HEK293T (cell line): ENCODE results near the gene ARHGAP6.

Source experiments
- CTCF ChIA-PET: fragments of 350-600 bp; formaldehyde crosslinking; extraction: SDS; loops from one replicate; lab custom pipeline; 2021; ENCODE audit warnings: antibody characterized with exemption, inconsistent platforms; lab: Yijun Ruan, JAX
- POLR2A ChIA-PET: fragments of 350-600 bp; formaldehyde crosslinking; extraction: SDS; loops from one replicate; lab custom pipeline; 2020; ENCODE audit warnings: antibody characterized with exemption, inconsistent platforms; lab: Yijun Ruan, JAX
- DNase-seq: peaks from one replicate; pipeline ENCODE4 v3.0.0; 2012; ENCODE audit warnings: mixed read lengths; ENCODE audit errors: extremely low spot score
- ARNT ChIP-seq: fragments of 450-650 bp; IDR thresholded peaks from 2 replicates; pipeline ENCODE4 v1.6.1; 2017; ENCODE audit warnings: mild to moderate bottlenecking
- BHLHE40 ChIP-seq: fragments of 450-650 bp; IDR thresholded peaks from 2 replicates; pipeline ENCODE4 v1.6.1; 2016; ENCODE audit warnings: mild to moderate bottlenecking, moderate library complexity, borderline replicate concordance
- CTBP1 ChIP-seq: fragments of 450-650 bp; IDR thresholded peaks from 2 replicates; pipeline ENCODE4 v1.6.1; 2016; ENCODE audit warnings: borderline replicate concordance
- ELF4 ChIP-seq: fragments of 450-650 bp; IDR thresholded peaks from 2 replicates; pipeline ENCODE4 v1.6.1; 2017; ENCODE audit warnings: antibody characterized with exemption
- FOXA1 ChIP-seq: fragments of 450-650 bp; IDR thresholded peaks from 2 replicates; pipeline ENCODE4 v1.6.1; 2016; ENCODE audit warnings: mild to moderate bottlenecking
- FOXK2 ChIP-seq: fragments of 450-650 bp; IDR thresholded peaks from 2 replicates; pipeline ENCODE4 v1.6.1; 2016; ENCODE audit warnings: mild to moderate bottlenecking
- FOXM1 ChIP-seq: fragments of 450-650 bp; IDR thresholded peaks from 2 replicates; pipeline ENCODE4 v1.6.1; 2017; ENCODE audit warnings: mild to moderate bottlenecking, borderline replicate concordance
- HDGF ChIP-seq: fragments of 450-650 bp; IDR thresholded peaks from 2 replicates; pipeline ENCODE4 v1.6.1; 2017; ENCODE audit warnings: antibody characterized with exemption, borderline replicate concordance
- L3MBTL2 ChIP-seq: fragments of 450-650 bp; conservative IDR thresholded peaks from 2 replicates; pipeline ENCODE4 v1.6.1; 2016; ENCODE audit warnings: mild to moderate bottlenecking
- LEF1 ChIP-seq: fragments of 450-650 bp; IDR thresholded peaks from 2 replicates; pipeline ENCODE4 v1.6.1; 2017; ENCODE audit warnings: mild to moderate bottlenecking, borderline replicate concordance
- NFRKB ChIP-seq: fragments of 450-650 bp; IDR thresholded peaks from 2 replicates; pipeline ENCODE4 v1.6.1; 2016; ENCODE audit warnings: mild to moderate bottlenecking, moderate library complexity
- SP1 ChIP-seq: fragments of 450-650 bp; IDR thresholded peaks from 2 replicates; pipeline ENCODE4 v1.6.1; 2017
- SUZ12 ChIP-seq: fragments of 450-650 bp; IDR thresholded peaks from 2 replicates; pipeline ENCODE4 v1.6.1; 2016; ENCODE audit warnings: mild to moderate bottlenecking
- TARDBP ChIP-seq: fragments of 450-650 bp; IDR thresholded peaks from 2 replicates; pipeline ENCODE4 v1.6.1; 2016
- ZNF384 ChIP-seq: fragments of 450-650 bp; IDR thresholded peaks from 2 replicates; pipeline ENCODE4 v1.6.1; 2016
- TF ChIP-seq, protein P1 (sequence below): fragments of 450-650 bp; IDR thresholded peaks from 2 replicates; pipeline ENCODE4 v1.6.1; 2016

Gene ARHGAP6

GRCh38 chrX:11172415-11172814 lies 493.3 kb downstream of the ARHGAP6 start:
- TF ChIP-seq NFRKB (no peak), L3MBTL2 (no peak), SUZ12 (no peak), ZNF384 (no peak), SP1 (no peak), ELF4 (no peak), LEF1 (no peak)
- DNase-seq, result no peak
- CTCF ChIA-PET, result no interaction called here
- POLR2A ChIA-PET, result no interaction called here

DNA sequence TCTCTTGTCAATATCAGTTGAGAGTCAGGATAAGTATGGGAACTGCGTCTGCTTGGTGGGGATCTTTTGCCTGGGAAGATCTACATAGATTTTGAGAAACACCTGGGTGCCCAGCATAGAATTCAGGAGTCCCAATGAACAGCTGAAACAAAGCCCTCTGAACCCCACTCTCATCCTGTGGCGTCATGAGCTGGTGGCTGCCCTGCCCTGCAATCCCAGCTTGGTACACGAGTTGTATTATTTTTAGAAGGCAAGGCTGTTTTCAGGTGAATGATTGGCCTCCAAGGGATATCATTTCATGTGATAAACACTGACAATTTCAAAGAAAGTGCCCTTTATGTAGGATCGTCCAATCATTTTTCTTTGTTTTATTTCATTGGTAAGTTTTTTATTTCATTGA lies 493.8 kb downstream of the ARHGAP6 start:
- ChIA-PET CTCF (no interaction called here), POLR2A (no interaction called here)
- no peak for DNase-seq
- TF ChIP-seq FOXK2, result no peak

DNA sequence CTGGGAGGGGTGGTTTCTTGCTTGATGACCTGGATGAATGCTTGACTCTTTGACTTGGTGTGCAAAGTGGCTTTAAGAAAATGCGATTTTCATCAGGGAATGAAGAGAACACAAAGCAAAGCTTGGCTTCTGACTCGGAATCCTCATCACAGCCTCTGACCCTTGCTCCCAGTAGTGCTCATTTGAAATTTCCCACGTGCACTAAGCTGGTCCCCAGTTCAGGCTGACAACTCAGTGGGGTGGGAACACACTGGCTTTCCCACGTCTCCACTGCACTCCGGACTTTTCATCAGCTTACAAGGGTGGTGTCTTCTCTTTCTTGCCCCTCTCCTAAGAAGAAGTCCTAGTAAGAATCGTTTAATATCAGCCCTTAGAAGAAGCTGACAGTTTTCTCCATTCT lies 501.3 kb downstream of the ARHGAP6 start:
- no peak for TF ChIP-seq SUZ12
- TF ChIP-seq ELF4, result no peak
- TF ChIP-seq FOXM1, result no peak
- TF ChIP-seq LEF1, result no peak
- no peak for TF ChIP-seq L3MBTL2
- no peak for TF ChIP-seq SP1
- TF ChIP-seq NFRKB, result no peak
- no peak for TF ChIP-seq CTBP1
- no peak for TF ChIP-seq FOXA1
- no peak for TF ChIP-seq ARNT
- TF ChIP-seq, protein P1, sequence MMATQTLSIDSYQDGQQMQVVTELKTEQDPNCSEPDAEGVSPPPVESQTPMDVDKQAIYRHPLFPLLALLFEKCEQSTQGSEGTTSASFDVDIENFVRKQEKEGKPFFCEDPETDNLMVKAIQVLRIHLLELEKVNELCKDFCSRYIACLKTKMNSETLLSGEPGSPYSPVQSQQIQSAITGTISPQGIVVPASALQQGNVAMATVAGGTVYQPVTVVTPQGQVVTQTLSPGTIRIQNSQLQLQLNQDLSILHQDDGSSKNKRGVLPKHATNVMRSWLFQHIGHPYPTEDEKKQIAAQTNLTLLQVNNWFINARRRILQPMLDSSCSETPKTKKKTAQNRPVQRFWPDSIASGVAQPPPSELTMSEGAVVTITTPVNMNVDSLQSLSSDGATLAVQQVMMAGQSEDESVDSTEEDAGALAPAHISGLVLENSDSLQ, result no peak
- no peak for TF ChIP-seq FOXK2
- TF ChIP-seq HDGF, result no peak
- no peak for TF ChIP-seq TARDBP
- ChIA-PET CTCF (no interaction called here), POLR2A (no interaction called here)
- DNase-seq, result no peak

DNA sequence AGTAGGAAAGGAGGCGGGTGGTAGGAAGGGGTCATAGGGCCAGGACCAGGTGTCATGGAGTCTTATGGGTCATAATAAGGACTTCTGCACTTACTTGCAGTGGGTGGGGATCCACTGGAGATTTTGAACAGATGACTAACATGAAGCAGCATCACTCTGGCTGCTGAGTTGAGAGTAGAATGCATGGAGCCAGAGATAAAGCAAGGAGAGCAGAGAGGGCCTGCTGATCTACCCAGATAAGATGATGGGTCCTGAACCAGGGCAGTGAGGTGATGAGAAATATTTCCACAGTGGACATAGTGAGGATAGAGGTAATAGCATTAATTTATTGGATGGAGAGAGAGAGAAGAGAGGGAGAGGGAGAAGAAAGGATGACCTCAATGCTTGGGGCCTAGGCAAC lies 506.6 kb downstream of the ARHGAP6 start:
- no peak for DNase-seq
- TF ChIP-seq SUZ12, result no peak
- no peak for TF ChIP-seq CTBP1
- TF ChIP-seq BHLHE40, result no peak
- no peak for TF ChIP-seq FOXM1
- TF ChIP-seq TARDBP, result no peak
- TF ChIP-seq SP1, result no peak
- TF ChIP-seq FOXA1, result no peak
- TF ChIP-seq FOXK2, result no peak
- TF ChIP-seq L3MBTL2, result no peak
- no peak for TF ChIP-seq NFRKB
- TF ChIP-seq ZNF384, result no peak
- no peak for TF ChIP-seq HDGF
- TF ChIP-seq, protein P1, result no peak
- TF ChIP-seq ARNT, result no peak
- TF ChIP-seq ELF4, result no peak
- TF ChIP-seq LEF1, result no peak
- CTCF ChIA-PET, result no interaction called here
- POLR2A ChIA-PET, result no interaction called here

- CTCF ChIA-PET, result no interaction called here
Observed at GRCh38 chrX:11151799-11152559, 513.7 kb downstream of the ARHGAP6 start.

DNA sequence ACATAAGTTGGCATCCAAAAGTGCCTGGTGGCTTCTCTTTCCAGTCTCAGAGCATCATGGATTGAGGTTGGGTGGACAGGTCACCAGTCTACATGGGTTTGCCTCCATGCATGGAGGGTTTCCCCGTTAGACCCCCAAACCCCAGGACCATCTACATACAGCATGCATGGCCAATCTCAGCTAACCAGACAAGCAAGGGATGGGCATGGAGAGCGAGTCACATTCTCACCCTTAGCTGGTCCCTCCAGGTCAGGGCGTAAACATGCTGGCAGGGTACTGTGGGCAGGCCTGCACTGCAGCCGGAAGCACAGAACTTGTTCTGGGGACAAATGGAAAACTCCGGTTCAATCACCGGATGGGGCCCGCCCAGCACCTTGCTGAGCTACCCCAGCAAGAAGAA lies 517.3 kb downstream of the ARHGAP6 start:
- ChIA-PET CTCF (no interaction called here), POLR2A (no interaction called here)
- DNase-seq, result no peak
- TF ChIP-seq BHLHE40 (no peak), FOXA1 (no peak), CTBP1 (no peak), TARDBP (no peak), FOXM1 (no peak), SP1 (no peak), HDGF (no peak), ZNF384 (no peak), L3MBTL2 (no peak), ARNT (no peak), NFRKB (no peak), LEF1 (no peak), FOXK2 (no peak), SUZ12 (no peak), ELF4 (no peak)
- TF ChIP-seq, protein P1, result no peak

More at GRCh38 chrX:11151799-11152559, 513.7 kb downstream of the ARHGAP6 start:
- no peak for DNase-seq
- TF ChIP-seq CTBP1 (no peak), SP1 (no peak), FOXM1 (no peak), ARNT (no peak), FOXK2 (no peak), ZNF384 (no peak)
- TF ChIP-seq, protein P1, result no peak
- POLR2A ChIA-PET, result no interaction called here
